Stimulated activated CD4-positive, alpha-beta T cell treated with anti-CD3 and anti-CD28 coated beads, TNF-alpha, amount 100 ng/mL, for 1 hour (primary cell): ENCODE measurements around the gene ZPBP.
"Not testable (repeated sequence)": the region's sequence is repeated elsewhere in the genome, so short reads cannot be mapped to it uniquely, and the experiment has no call there.

Experiments
- DNase-seq, 3 donors: peaks; one replicate each; pipeline ENCODE4 v3.0.0-alpha.2; 2020; ENCODE audit warnings: low read depth in 3 of 3, low spot score in 1 of 3

The ZPBP gene

GRCh38 chr7:50047716-50048115 lies 45.3 kb downstream of the ZPBP start:
- DNase-seq, result no peak

- DNase-seq, result not testable (repeated sequence)
These were observed 51.9 kb downstream of the ZPBP start for GRCh38 chr7:50041165-50041564.

GRCh38 chr7:50037086-50037485 lies 56.0 kb downstream of the ZPBP start:
- DNase-seq, result no peak

GRCh38 chr7:50022991-50023390 lies 70.1 kb downstream of the ZPBP start:
- DNase-seq, result no peak

- DNase-seq, result no peak
These were observed 70.6 kb downstream of the ZPBP start for GRCh38 chr7:50022451-50022850.

GRCh38 chr7:49995681-49996080 lies 97.4 kb downstream of the ZPBP start:
- no peak for DNase-seq

- no peak for DNase-seq
These were observed 106.9 kb downstream of the ZPBP start for GRCh38 chr7:49986191-49986590.

- DNase-seq, result no peak
These were observed 112.6 kb downstream of the ZPBP start for GRCh38 chr7:49980465-49980864.

- no peak for DNase-seq
These were observed 116.8 kb downstream of the ZPBP start for GRCh38 chr7:49976238-49976637.

- DNase-seq, result no peak
These were observed 119.0 kb downstream of the ZPBP start for GRCh38 chr7:49974035-49974434.

GRCh38 chr7:49937608-49938007 lies 155.4 kb downstream of the ZPBP start:
- no peak for DNase-seq

- no peak for DNase-seq
These were observed 161.4 kb downstream of the ZPBP start for GRCh38 chr7:49931627-49932026.

- DNase-seq, result no peak
These were observed 164.3 kb downstream of the ZPBP start for GRCh38 chr7:49928787-49929186.

GRCh38 chr7:49927631-49928030 lies 165.4 kb downstream of the ZPBP start:
- DNase-seq, result no peak

- no peak for DNase-seq
These were observed 166.3 kb downstream of the ZPBP start for GRCh38 chr7:49926720-49927119.

GRCh38 chr7:49911909-49912308 lies 181.1 kb downstream of the ZPBP start:
- no peak for DNase-seq

- DNase-seq, result no peak
These were observed 198.5 kb downstream of the ZPBP start for GRCh38 chr7:49894543-49894942.

GRCh38 chr7:49893131-49893530 lies 199.9 kb downstream of the ZPBP start:
- DNase-seq, result no peak

GRCh38 chr7:49892481-49892880 lies 200.6 kb downstream of the ZPBP start:
- no peak for DNase-seq
